ENCODE results near the gene RNF223.

RNF223 gene

DNA sequence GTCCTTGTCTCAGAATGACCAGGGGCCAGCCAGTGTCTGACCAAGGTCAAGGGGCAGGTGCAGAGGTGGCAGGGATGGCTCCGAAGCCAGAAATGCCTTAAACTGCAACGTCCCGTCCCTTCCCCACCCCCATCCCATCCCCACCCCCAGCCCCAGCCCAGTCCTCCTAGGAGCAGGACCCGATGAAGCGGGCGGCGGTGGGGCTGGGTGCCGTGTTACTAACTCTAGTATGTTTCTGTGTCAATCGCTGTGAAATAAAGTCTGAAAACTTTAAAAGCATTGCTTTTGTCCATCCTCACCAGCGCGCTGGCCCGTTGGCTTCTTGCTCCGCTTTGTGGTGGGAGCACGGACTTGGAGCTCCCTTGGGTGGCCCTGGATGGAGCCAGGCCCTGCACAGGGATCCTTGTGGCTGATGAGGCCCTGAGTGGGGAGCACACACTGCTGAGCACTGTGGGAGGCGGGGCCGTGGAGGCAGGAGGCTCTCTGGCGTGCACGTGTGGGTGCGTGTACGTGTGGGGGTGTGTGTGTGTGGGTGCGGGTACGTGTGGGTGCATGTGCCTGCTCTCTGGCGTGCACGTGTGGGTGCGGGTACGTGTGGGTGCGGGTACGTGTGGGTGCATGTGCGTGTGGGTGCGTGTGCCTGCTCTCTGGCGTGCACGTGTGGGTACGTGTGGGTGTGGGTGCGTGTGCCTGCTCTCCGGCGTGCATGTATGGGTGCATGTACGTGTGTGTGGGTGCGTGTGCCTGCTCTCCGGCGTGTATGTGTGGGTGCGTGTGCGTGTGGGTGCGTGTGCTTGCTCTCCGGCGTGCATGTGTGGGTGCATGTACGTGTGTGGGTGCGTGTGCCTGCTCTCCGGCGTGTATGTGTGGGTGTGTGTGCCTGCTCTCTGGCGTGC lies 18.0 kb downstream of the RNF223 start:
- TF ChIP-seq, protein P1, sequence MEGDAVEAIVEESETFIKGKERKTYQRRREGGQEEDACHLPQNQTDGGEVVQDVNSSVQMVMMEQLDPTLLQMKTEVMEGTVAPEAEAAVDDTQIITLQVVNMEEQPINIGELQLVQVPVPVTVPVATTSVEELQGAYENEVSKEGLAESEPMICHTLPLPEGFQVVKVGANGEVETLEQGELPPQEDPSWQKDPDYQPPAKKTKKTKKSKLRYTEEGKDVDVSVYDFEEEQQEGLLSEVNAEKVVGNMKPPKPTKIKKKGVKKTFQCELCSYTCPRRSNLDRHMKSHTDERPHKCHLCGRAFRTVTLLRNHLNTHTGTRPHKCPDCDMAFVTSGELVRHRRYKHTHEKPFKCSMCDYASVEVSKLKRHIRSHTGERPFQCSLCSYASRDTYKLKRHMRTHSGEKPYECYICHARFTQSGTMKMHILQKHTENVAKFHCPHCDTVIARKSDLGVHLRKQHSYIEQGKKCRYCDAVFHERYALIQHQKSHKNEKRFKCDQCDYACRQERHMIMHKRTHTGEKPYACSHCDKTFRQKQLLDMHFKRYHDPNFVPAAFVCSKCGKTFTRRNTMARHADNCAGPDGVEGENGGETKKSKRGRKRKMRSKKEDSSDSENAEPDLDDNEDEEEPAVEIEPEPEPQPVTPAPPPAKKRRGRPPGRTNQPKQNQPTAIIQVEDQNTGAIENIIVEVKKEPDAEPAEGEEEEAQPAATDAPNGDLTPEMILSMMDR (conservative IDR thresholded peaks at IDR 0.05; ENCODE audit: control insufficient read depth, insufficient read depth, low read depth, low read length) = no peak

DNA sequence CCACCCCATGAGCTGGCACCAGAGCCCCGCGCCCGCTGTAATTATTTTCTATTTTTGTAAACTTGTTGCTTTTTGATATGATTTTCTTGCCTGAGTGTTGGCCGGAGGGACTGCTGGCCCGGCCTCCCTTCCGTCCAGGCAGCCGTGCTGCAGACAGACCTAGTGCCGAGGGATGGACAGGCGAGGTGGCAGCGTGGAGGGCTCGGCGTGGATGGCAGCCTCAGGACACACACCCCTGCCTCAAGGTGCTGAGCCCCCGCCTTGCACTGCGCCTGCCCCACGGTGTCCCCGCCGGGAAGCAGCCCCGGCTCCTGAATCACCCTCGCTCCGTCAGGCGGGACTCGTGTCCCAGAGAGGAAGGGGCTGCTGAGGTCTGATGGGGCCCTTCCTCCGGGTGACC lies 19.1 kb downstream of the RNF223 start:
- H3K4me3 ChIP-seq (ENCODE audit: control insufficient read depth, low read depth, low read length) = no peak overlapping the region
- DNase-seq (ENCODE audit: low read depth) = no peak
- TF ChIP-seq, protein P1 (conservative IDR thresholded peaks at IDR 0.05; ENCODE audit: control insufficient read depth, insufficient read depth, low read depth, low read length) = no peak

More for the DNA sequence above, 18.0 kb downstream of the RNF223 start:
- no peak overlapping the region for H3K4me3 ChIP-seq (ENCODE audit: control insufficient read depth, low read depth, low read length)
- no peak for DNase-seq (ENCODE audit: low read depth)

DNA sequence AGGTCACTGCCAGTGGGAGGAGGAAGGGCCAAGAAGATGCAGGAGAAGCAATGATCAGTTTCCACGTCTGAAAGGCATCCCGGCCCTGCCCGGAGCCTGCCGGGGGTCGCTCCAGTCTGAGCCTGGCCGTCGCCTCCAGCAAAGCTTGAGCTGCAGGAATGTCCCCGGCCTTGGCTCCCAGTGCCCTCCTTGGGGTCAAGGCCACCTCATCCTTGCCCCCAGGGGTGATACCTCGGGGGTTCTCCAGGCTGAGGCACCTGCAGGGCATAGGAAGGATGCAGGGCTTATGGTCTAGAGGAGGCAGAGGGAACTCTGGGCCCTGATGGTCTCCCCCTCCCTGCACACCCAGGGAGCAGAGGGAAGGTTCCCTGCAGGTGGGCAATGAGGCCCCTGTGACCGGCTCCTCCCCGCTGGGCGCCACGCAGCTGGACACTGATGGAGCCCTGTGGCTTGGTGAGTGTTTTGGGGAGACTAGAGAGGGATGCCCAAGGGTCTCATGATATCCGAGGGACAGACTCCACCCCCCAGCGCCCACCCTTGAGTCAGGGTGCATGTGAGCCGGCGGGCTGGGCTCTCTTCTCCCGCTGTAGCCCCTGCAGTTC lies 19.9 kb downstream of the RNF223 start:
- TF ChIP-seq, protein P1 (conservative IDR thresholded peaks at IDR 0.05; ENCODE audit: control insufficient read depth, insufficient read depth, low read depth, low read length) = no peak
- no peak for DNase-seq (ENCODE audit: low read depth)
- H3K4me3 ChIP-seq (ENCODE audit: control insufficient read depth, low read depth, low read length) = no peak overlapping the region

DNA sequence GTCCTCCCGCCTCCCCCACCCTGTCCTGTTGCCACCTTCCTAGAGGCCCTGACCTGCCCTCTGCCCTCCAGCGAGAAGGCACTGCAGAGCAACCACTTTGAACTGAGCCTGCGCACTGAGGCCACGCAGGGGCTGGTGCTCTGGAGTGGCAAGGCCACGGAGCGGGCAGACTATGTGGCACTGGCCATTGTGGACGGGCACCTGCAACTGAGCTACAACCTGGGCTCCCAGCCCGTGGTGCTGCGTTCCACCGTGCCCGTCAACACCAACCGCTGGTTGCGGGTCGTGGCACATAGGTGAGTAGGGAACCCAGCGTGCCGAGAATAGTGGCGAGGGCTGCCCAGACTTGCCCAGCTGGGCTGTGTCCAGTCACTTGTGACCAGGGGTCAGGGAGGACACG lies 20.4 kb downstream of the RNF223 start:
- no peak for DNase-seq (ENCODE audit: low read depth)
- no peak overlapping the region for H3K4me3 ChIP-seq (ENCODE audit: control insufficient read depth, low read depth, low read length)
- TF ChIP-seq, protein P1 (conservative IDR thresholded peaks at IDR 0.05; ENCODE audit: control insufficient read depth, insufficient read depth, low read depth, low read length) = no peak

DNA sequence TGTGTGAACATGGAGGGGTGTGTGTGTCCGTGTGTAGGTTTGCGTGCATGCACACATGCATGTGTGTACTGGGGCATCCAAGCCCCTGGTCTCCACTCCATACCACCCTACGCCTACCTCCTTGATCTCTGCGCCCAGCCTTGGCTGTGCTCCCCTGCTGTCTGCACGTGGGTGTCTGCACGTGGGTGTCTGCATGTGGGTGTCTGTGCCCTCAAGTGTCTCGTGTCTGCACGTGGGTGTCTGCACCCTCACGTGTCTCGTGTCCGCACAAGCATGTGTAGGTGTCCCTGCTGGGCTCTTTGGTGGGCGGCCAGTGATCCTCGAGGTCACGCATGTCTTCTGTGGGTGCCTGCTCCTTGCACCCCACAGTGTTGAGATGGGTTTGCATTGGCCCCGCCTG lies 21.1 kb downstream of the RNF223 start:
- H3K4me3 ChIP-seq (ENCODE audit: control insufficient read depth, low read depth, low read length) = no peak overlapping the region
- TF ChIP-seq, protein P1 (conservative IDR thresholded peaks at IDR 0.05; ENCODE audit: control insufficient read depth, insufficient read depth, low read depth, low read length) = no peak
- DNase-seq (ENCODE audit: low read depth) = no peak

DNA sequence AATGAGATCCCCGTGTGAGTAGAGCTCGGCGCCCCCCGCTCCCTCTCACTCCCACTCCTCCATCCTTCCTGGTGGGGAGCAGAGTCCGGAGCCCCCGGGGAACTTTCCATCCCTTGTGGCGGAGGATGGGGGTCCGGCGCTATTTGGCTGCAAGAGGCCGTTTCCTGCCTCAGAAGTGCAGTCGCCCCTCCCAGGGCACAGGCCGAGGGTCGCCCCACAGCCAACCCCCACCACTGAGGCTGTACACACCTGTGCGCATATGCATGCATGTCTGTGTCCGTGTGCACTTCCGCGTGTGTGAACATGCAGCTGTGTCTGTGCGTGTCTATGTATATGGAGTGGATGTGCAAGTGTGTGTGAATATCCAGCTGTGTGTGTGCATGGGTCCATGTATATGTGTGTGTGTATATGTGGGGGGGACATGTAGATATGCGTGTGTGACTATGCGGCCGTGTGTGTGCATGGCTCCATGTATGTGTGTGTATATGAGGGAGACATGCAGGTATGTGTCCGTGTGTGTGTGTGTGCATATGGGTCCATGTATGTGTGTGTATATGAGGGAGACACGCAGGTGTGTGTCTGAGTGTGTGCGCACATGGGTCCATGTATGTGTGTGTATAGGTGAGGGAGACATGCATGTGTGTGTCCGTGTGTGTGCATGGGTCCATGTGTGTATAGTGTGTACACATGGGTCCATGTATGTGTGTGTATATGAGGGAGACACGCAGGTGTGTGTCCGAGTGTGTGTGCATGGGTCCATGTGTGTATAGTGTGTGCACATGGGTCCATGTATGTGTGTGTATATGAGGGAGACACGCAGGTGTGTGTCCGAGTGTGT lies 21.9 kb downstream of the RNF223 start:
- no peak for DNase-seq (ENCODE audit: low read depth)
- TF ChIP-seq, protein P1 (conservative IDR thresholded peaks at IDR 0.05; ENCODE audit: control insufficient read depth, insufficient read depth, low read depth, low read length) = no peak
- no peak overlapping the region for H3K4me3 ChIP-seq (ENCODE audit: control insufficient read depth, low read depth, low read length)
